Activated effector memory CD4-positive, alpha-beta T cell treated with anti-CD3 and anti-CD28 coated beads, Interleukin-2, amount 50 U/mL, for 16 hours (primary cell): ENCODE data around the gene KANSL3.
"Not testable (repeated sequence)": the region's sequence is repeated elsewhere in the genome, so short reads cannot be mapped to it uniquely, and the experiment has no call there.

Experiments used
- DNase-seq: peaks from one replicate; pipeline ENCODE4 v3.0.0-alpha.2; 2020

KANSL3 gene

GRCh38 chr2:96654791-96655190 lies 16.7 kb upstream of the KANSL3 start:
- not testable (repeated sequence) for DNase-seq

GRCh38 chr2:96651793-96652192 lies 13.7 kb upstream of the KANSL3 start:
- DNase-seq, result peak; percentile 41

- peak; percentile 58 for DNase-seq
These were observed 11.2 kb upstream of the KANSL3 start for GRCh38 chr2:96649342-96649741.

GRCh38 chr2:96648306-96648930 lies 10.3 kb upstream of the KANSL3 start:
- DNase-seq, result peak; percentile 25

- DNase-seq, result peak; percentile 42
These were observed 9.6 kb upstream of the KANSL3 start for GRCh38 chr2:96647681-96648080.

- DNase-seq, result peak; percentile 41
These were observed 4.7 kb upstream of the KANSL3 start, which contains the start of gene FER1L5 for GRCh38 chr2:96642564-96643360. TSS of gene FER1L5 (plus strand) at chr2:96642764. CDS start at chr2:96642837, 73 bp downstream.

- peak; percentile 94 for DNase-seq
These were observed 548 bp downstream of the KANSL3 start for GRCh38 chr2:96637385-96638143.

- no peak for DNase-seq
These were observed 1.5 kb downstream of the KANSL3 start for GRCh38 chr2:96636551-96637171.

- no peak for DNase-seq
These were observed 4.5 kb downstream of the KANSL3 start for GRCh38 chr2:96633641-96634040.

GRCh38 chr2:96631804-96632435 lies 6.2 kb downstream of the KANSL3 start:
- no peak for DNase-seq

- no peak for DNase-seq
These were observed 11.6 kb downstream of the KANSL3 start for GRCh38 chr2:96626553-96626942.

GRCh38 chr2:96625571-96626552 lies 12.2 kb downstream of the KANSL3 start:
- DNase-seq, result no peak

- no peak for DNase-seq
These were observed 15.0 kb downstream of the KANSL3 start for GRCh38 chr2:96623116-96623515.

GRCh38 chr2:96622544-96622943 lies 15.6 kb downstream of the KANSL3 start:
- DNase-seq, result no peak

GRCh38 chr2:96618596-96619283 lies 19.4 kb downstream of the KANSL3 start:
- DNase-seq, result no peak

GRCh38 chr2:96617012-96617411 lies 21.1 kb downstream of the KANSL3 start:
- DNase-seq, result no peak

- DNase-seq, result no peak
These were observed 21.6 kb downstream of the KANSL3 start for GRCh38 chr2:96616535-96616934.

- no peak for DNase-seq
These were observed 22.0 kb downstream of the KANSL3 start for GRCh38 chr2:96616128-96616527.

- no peak for DNase-seq
These were observed 29.4 kb downstream of the KANSL3 start for GRCh38 chr2:96608469-96609455.
